Measurements from ENCODE around the gene SCIN.
"Not testable (repeated sequence)": the region's sequence is repeated elsewhere in the genome, so short reads cannot be mapped to it uniquely, and the experiment has no call there.

Gene SCIN

GRCh38 chr7:12686891-12687717 lies 116.6 kb downstream of the SCIN start, which contains the start of gene ARL4A:
TSS of gene ARL4A (plus strand) at chr7:12687633. CDS start at chr7:12688255, 622 bp downstream.
- peak; percentile 83 to 90 for DNase-seq (ENCODE audit: low read depth in 2 of 2)

GRCh38 chr7:12687718-12688171 lies 117.2 kb downstream of the SCIN start:
- no peak for DNase-seq (ENCODE audit: low read depth in 2 of 2)

GRCh38 chr7:12688485-12689170 lies 118.1 kb downstream of the SCIN start:
- DNase-seq (ENCODE audit: low read depth in 2 of 2), result not testable (repeated sequence)

GRCh38 chr7:12689451-12689850 lies 118.9 kb downstream of the SCIN start:
- no peak for DNase-seq (ENCODE audit: low read depth in 2 of 2)

GRCh38 chr7:12690041-12690878 lies 119.7 kb downstream of the SCIN start:
- DNase-seq (ENCODE audit: low read depth in 2 of 2), result no peak

- DNase-seq (ENCODE audit: low read depth in 2 of 2), result not testable (repeated sequence)
Measured at GRCh38 chr7:12691388-12691787, 120.9 kb downstream of the SCIN start.

GRCh38 chr7:12692035-12692434 lies 121.5 kb downstream of the SCIN start:
- no peak for DNase-seq (ENCODE audit: low read depth in 2 of 2)

- DNase-seq (ENCODE audit: low read depth in 2 of 2), result no peak
Measured at GRCh38 chr7:12692479-12693259, 122.1 kb downstream of the SCIN start.

- DNase-seq (ENCODE audit: low read depth in 2 of 2), result no peak
Measured at GRCh38 chr7:12694817-12695216, 124.3 kb downstream of the SCIN start.

- DNase-seq (ENCODE audit: low read depth in 2 of 2), result no peak
Measured at GRCh38 chr7:12695965-12696364, 125.4 kb downstream of the SCIN start.

- no peak for DNase-seq (ENCODE audit: low read depth in 2 of 2)
Measured at GRCh38 chr7:12699299-12699698, 128.8 kb downstream of the SCIN start.

GRCh38 chr7:12701433-12701832 lies 130.9 kb downstream of the SCIN start:
- no peak for DNase-seq (ENCODE audit: low read depth in 2 of 2)

- DNase-seq (ENCODE audit: low read depth in 2 of 2), result no peak
Measured at GRCh38 chr7:12703881-12704280, 133.4 kb downstream of the SCIN start.

GRCh38 chr7:12705878-12706277 lies 135.4 kb downstream of the SCIN start:
- no peak for DNase-seq (ENCODE audit: low read depth in 2 of 2)

GRCh38 chr7:12706900-12707536 lies 136.5 kb downstream of the SCIN start:
- no peak for DNase-seq (ENCODE audit: low read depth in 2 of 2)

- no peak for DNase-seq (ENCODE audit: low read depth in 2 of 2)
Measured at GRCh38 chr7:12708314-12708713, 137.8 kb downstream of the SCIN start.

Data from stimulated activated CD4-positive, alpha-beta T cell treated with anti-CD3 and anti-CD28 coated beads, Interleukin-15, amount 100 ng/mL, for 48 hours (primary cell).